HepG2 (cell line): ENCODE measurements around the gene LANCL2.
"Not testable (repeated sequence)": the region's sequence is repeated elsewhere in the genome, so short reads cannot be mapped to it uniquely, and the experiment has no call there.

Source experiments
- AHR ChIP-seq: IDR thresholded peaks from 2 replicates; pipeline ENCODE4 v1.6.1; 2018; ENCODE audit warnings: missing genetic modification reagents, missing compliant biosample characterization
- FUBP1 ChIP-seq: sonication (generic); formaldehyde crosslinking; IDR thresholded peaks from 2 replicates; pipeline ENCODE4 v1.5.1; 2020; ENCODE audit warnings: missing genetic modification reagents, mild to moderate bottlenecking, borderline replicate concordance
- MYPOP ChIP-seq: sonication (generic); formaldehyde crosslinking; IDR thresholded peaks from 2 replicates; pipeline ENCODE4 v1.8.1; 2023; ENCODE audit warnings: mild to moderate bottlenecking, moderate library complexity, missing genetic modification reagents
- PAX8 ChIP-seq: sonication (generic); formaldehyde crosslinking; IDR thresholded peaks from 2 replicates; pipeline ENCODE4 v1.8.0; 2022; ENCODE audit warnings: mild to moderate bottlenecking, missing genetic modification reagents, borderline replicate concordance
- TOPORS ChIP-seq: sonication (generic); formaldehyde crosslinking; IDR thresholded peaks from 2 replicates; pipeline ENCODE4 v1.8.0; 2023; ENCODE audit warnings: mild to moderate bottlenecking, missing genetic modification reagents
- ZFP41 ChIP-seq: sonication (generic); formaldehyde crosslinking; IDR thresholded peaks from 2 replicates; pipeline ENCODE4 v1.4.0; 2020; ENCODE audit warnings: mild to moderate bottlenecking, missing genetic modification reagents, borderline replicate concordance
- ZHX2 ChIP-seq, 2 experiments: sonication (generic) in 1 of 2; formaldehyde crosslinking in 1 of 2; IDR thresholded peaks; 2 replicates each; pipeline versions ENCODE4 v1.6.1 to v1.9.0; 2014 to 2022; ENCODE audit warnings: antibody characterized with exemption in 1 of 2, borderline replicate concordance in 1 of 2, inconsistent platforms in 1 of 2, low read depth in 1 of 2, missing genetic modification reagents in 1 of 2
- TF ChIP-seq, protein P1 (sequence below): sonication (generic); formaldehyde crosslinking; IDR thresholded peaks from 2 replicates; pipeline ENCODE4 v1.5.0; 2020; ENCODE audit warnings: mild to moderate bottlenecking, missing genetic modification reagents, moderate library complexity

- not testable (repeated sequence) for TF ChIP-seq AHR; ZFP41 (CRISPR knock-in tag); FUBP1 (CRISPR knock-in tag); ZHX2 (IDR thresholded peaks at IDR 0.05; ENCODE audit: low read depth); ZHX2 (CRISPR knock-in tag; IDR thresholded peaks at IDR 0.05; ENCODE audit: borderline replicate concordance); PAX8 (CRISPR knock-in tag); TOPORS; MYPOP (CRISPR knock-in tag)
- TF ChIP-seq, protein P1, sequence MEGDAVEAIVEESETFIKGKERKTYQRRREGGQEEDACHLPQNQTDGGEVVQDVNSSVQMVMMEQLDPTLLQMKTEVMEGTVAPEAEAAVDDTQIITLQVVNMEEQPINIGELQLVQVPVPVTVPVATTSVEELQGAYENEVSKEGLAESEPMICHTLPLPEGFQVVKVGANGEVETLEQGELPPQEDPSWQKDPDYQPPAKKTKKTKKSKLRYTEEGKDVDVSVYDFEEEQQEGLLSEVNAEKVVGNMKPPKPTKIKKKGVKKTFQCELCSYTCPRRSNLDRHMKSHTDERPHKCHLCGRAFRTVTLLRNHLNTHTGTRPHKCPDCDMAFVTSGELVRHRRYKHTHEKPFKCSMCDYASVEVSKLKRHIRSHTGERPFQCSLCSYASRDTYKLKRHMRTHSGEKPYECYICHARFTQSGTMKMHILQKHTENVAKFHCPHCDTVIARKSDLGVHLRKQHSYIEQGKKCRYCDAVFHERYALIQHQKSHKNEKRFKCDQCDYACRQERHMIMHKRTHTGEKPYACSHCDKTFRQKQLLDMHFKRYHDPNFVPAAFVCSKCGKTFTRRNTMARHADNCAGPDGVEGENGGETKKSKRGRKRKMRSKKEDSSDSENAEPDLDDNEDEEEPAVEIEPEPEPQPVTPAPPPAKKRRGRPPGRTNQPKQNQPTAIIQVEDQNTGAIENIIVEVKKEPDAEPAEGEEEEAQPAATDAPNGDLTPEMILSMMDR (CRISPR knock-in tag), result not testable (repeated sequence)
These were observed 37.4 kb downstream of the LANCL2 start for GRCh38 chr7:55402506-55402905.
